HG02588 (cell line): ENCODE results near the gene LRRN2.
"Not testable (repeated sequence)": the region's sequence is repeated elsewhere in the genome, so short reads cannot be mapped to it uniquely, and the experiment has no call there.

Source experiments
- ATAC-seq: cut with Tn5 transposase; IDR thresholded peaks from one replicate; pipeline ENCODE4 v1.9.1; 2021; ENCODE audit warnings: mild to moderate bottlenecking, moderate library complexity; ENCODE audit not compliant: unreplicated experiment

The LRRN2 gene

DNA sequence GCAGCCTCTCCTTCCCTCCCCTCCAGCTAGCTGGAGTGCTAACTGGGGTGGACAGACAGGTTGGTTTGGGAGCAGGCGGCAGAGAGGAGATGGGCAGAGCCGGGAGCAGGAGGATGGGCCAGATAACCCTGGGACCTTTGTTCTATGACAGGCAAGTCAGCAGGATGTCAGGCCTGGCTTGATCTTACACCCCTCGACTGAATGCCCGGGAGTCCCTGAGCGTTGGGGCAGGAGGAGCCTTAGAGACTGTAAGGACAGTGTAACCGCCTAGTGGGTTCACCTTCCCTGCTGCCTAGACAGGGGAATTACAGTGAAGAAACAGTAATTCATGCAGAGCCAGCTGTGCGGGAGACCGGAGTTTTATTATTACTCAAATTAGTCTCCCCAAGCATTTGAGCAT lies 109.1 kb downstream of the LRRN2 start:
- no peak for ATAC-seq

DNA sequence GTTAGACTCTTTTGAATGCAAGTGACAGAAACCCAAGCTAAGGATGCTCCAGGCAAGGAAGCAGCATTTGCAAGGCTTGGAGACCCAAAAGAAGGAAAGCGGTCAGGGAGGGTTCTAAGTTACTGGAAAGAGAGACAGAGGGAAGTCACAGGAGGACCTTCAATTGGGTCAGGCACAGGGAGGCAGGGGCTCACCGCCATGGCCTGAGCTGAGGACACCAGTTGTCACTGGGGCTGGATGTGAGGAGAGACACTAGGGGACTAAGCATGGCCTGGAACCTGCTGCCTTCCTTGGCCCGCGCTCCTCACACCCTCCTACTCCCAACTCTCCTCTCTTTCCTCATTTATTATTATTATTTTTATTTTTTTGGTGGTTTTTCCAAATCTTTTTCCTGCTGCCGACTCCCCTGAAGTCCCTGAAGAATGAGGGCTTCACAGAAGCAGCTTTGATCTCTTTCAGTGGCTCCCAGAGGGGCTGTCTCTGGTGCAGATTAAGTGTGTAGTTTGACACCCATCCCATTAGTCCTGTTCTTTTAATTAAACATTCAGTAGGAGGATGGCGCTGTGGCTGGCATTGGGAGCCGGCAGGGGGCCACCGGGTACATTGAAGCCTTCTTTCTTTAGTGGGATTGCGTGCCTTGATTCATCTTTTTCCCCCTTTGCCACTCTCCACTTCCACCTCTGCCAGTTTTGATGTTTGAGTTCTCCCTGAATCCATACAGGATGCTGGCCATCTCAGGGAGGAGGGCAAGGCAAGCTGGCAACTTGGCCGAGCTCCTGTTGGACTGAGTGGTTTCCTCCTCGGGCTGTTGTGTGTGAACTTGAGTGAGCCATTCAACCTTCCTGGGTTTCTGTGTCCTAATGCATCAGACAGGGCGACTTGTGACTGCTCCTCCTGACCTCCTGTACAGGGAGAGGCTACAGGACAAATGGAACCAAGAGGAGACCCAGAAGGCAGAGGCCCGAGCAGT lies 110.0 kb downstream of the LRRN2 start:
- ATAC-seq, result no peak

GRCh38 chr1:204574865-204575163 lies 110.7 kb downstream of the LRRN2 start:
- ATAC-seq, result no peak

- ATAC-seq, result no peak
These were observed 111.3 kb downstream of the LRRN2 start for GRCh38 chr1:204574016-204574864.

DNA sequence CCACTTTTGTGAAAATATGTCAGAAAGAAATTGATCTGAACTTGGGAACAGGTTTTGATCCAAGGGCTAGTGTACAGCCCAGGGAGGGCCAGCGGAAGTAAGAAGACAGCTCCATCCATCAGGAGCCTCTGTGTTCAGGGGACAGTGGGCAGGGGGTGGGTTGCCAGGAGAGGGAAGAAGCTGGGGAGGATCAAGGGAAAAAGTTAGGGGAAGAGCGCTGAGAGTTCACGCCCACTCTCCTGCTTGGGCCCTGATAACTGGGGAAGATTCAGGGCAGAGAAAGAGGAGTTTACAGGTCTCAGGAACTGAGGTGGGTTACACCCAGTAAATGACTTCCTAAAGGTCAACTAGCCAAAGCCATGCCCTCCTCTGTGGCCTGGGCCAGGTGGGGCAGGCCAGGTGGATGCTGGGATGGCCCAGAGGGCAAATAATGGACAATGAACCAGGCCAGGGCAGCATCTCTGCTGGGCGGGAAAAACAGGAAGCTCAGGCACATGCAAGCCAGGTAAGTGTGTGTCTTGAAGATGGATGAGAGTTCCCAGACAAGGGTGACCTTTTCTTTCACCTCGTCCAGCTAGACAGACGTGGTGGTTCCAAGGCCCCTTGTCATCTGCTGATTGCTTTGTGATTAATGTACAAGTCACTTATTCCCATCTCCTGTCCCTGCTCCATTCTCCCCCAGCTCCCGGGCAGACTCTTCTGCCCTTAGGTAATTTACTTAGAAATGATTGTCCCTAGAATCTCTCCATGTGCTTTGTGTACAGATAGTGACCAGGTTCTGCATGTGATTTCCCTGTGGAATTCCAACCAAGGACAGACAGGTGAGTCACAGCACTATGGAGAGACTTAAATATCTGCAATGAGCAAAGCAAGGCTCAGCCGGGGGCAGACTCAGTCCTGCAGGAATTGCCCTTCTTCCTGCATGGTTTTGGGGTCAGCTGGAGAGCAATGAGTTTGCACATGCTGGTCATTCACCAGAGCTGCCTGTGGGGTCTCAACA lies 112.3 kb downstream of the LRRN2 start:
- no peak for ATAC-seq

DNA sequence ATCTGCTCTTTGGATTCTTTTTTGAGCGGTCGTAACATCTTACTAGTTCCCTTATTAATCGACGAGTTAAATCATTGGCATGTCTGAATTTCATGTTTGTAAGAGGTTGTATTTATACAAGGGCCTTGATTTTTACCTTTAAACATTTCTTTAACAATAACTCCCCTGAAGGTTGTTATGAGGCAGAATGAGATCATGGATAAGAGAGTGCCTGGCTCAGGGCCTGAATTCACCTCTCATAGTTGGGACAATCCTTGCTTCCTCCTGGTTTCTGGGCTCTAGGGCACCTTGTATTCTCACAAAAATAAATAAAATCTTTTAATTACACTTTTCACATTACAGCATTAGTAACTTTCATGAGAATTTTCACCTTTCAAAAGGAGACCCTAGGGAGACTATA lies 113.9 kb downstream of the LRRN2 start:
- no peak for ATAC-seq

DNA sequence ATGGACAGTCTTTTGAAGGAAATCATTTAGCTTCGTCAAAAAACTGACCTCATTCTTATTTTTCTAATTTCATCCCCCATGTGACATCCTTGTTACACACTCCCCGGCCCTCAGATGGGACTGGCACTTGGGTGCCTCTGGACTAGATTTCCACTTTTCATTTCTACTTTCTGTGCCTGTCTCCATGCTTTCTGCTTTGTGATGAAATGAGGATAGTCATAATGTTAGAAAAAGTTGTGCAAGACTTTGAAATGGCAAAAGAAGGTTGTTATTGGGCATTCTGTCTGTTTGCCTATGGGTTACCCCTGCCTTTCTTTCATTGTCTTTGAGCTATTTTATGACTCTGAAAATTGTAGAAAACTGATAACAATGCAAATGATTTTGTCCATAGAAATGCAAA lies 114.4 kb downstream of the LRRN2 start:
- ATAC-seq, result no peak

- not testable (repeated sequence) for ATAC-seq
These were observed 115.5 kb downstream of the LRRN2 start for GRCh38 chr1:204570021-204570420.

GRCh38 chr1:204569478-204569877 lies 116.1 kb downstream of the LRRN2 start:
- no peak for ATAC-seq

DNA sequence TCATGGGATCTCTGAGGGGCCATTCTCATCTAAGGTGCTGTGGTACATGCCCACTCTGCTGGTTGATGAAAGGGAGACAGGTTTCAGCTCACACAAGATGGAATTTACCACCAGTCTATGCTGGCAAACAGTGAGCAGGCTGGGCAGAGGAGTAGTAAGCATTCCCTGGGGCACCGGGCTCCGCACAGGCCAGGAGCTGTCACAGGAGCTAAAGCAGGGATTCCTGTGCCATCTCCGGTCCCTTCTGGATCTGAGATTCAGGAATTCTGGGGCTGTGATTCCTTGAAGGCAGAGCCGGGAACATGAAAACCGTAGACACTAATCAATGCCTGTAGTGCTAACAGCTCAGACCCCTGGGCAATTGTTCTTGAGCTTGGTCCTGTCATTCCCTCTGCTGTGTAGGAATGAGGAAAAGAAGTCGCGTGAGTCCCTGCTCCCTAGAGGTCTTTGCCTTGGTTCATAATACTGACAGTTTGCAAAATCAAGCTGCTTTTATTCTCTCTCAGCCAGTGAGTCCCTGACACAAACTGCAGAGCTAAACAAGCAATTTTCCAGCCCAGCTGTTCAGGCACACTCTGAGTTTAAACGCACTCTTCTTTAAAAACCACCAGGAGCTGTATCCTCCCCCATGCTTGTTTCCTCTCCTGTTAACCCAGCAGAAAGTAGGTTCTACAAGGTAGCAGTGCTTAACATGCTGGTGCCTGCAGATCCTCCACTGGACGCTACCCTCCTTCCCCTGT lies 116.8 kb downstream of the LRRN2 start:
- ATAC-seq, result no peak
